Measurements from ENCODE around the gene BRPF1.

BRPF1 gene

DNA sequence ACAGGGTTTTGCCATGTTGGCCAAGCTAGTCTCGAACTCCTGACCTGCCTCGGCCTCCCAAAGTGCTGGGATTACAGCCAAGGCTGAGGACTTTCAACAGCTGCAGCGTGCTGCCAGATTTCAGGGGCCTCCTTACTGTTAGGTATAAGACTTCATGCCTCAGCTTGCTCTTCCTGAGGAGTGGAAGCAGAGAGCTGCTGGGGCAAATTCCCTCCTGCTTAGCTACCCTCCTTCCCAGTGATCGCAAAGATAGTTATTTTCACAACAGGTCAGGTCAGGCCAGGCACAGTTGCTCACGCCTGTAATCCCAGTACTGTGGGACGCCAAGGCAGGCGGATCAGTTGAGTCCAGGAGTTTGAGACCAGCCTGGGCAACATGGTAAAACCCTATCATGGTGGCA, 30.5 kb upstream of the BRPF1 start:
- no peak for DNase-seq (ENCODE audit: low read depth in 2 of 2)

DNA sequence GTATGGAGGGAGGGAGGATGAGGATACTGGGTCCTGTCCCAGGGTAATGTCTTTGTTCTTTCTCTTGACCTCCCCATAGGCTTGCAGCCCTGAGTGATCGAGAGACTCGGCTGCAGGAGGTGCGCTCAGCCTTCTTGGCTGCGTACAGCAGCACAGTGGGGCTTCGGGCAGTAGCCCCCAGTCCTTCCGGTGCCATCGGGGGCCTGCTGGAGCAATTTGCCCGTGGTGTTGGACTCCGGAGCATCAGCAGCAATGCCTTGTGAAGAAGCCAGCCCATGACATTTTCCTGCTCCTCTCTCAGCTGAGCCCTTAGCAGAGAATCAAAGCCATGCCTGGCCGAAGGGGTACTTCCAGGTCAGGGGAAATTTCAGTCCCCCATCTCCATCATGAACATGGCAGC, 29.8 kb upstream of the BRPF1 start:
- DNase-seq (ENCODE audit: low read depth in 2 of 2): no peak

DNA sequence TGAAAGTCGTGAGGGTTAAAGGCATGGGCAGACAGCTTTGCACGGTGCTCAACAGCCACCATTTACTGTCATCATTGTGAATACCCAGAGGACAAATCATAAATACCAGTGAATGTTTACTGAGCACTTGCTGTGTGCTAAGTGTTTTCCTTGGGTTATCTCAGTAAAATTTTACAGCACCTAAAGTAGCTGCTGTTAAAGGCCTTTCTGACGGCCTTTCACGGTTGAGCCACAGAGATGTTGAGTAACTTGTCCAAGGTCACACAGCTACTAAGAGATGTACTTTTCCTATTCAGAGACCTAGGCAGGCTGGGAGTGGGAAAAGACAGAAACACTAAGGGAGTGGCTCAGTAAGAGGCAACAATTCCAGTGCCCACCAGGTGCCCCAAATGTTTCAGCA, 28.3 kb upstream of the BRPF1 start:
- DNase-seq (ENCODE audit: low read depth in 2 of 2): no peak

DNA sequence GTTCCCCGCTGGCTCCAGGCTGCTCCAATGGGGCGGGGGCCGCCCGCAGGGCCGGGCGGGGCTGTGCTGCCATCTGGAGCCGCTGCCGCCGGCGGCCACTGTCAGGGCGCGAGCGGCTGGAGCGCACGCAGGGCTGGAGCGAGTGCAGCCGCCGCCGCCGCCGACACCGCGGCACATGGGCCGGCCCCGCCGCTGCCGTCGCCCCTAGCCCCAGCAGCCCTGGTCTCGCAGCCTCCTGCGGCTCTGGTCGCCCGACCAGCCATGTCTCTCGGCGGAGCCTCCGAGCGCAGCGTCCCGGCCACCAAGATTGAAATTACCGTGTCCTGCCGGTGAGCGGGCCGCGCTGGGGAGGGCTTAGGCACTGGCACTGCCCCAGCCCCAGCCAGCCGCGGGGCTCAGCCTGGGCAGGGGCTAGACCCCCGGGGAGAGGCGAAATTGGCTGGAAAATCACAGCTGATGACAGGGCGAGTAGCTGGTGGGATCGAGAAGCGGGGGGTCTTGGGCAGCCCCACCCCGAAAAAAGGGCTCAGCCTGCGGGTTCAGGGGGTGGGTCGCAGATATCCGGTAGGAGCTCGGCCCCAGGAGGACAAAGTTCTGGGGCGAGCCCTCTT, 27.7 kb upstream of the BRPF1 start, which contains the start of gene CPNE9:
Gene CPNE9, plus strand, starts transcription at position 98 of the 611 bp plus-strand sequence. Its CDS starts 164 bp downstream, at position 262.
- DNase-seq (ENCODE audit: low read depth in 2 of 2): no peak

DNA sequence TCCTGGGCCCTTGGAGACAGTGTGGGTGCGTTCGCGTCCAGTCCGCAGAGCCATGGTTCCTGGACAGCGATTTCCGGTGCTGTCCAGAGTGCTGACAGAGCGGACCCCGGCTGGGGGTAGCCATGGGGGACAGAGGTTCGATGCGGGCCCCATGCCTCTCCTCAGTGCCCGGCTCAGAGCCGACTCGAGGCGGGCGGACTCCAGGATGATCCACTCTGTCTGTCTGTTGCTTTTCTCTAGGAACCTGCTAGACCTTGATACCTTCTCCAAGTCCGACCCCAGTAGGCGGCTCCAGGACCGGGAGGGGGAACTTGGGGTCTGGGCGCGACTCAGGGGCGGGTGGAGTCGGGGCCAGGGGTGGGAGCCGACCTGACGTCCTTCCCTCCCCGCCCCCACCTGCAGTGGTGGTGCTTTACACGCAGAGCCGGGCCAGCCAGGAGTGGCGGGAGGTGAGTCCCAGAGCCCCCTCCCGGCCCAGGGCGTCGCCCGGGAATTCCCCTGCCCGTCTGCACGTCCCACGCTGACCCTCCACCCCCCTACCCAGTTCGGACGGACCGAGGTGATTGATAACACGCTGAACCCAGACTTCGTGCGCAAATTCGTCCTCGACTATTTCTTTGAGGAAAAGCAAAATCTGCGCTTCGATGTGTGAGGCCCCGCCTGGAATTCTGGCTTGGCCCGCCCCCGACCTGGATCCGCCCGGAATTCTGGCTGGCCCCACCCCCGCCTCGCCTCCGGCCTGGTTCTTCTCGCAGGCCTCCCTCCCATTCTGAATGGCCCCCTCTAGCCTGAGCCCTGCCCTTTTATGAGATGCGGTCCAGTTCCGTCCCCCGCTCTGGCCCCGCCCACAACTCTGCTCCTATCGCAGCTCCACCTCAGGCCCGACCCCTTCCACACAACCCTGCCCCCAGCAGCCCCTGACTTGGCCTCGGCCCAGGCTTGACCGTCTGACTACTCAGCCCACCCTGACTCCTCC, 26.9 kb upstream of the BRPF1 start:
- DNase-seq (ENCODE audit: low read depth in 2 of 2): no peak

DNA sequence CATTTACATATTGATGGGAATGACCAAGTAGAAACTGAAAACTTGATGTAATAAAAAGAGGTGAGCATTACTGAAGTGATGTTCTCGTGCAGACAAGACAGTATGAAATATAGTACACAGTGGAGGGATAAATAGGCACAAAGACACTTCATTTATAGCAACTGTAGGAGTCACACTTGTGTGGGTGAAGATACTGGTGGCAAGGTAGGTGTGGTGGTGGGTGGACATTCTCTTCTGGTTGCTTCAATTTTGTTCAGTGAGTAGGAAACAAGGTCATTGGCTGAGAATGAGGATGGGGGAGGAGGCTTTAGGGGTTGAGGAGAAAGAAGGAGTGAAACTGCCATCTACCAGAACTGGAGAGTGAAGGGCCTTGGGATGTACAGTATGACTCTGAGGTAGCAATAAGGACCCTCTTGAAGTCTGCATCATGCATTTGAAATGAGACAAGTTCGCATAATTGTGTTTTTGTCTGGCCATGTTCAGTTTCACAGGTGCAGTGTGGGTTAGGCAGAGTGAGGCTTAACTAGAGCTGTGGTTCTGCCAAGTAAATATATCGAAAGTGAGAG, 21.3 kb upstream of the BRPF1 start:
- DNase-seq (ENCODE audit: low read depth in 2 of 2): no peak

DNA sequence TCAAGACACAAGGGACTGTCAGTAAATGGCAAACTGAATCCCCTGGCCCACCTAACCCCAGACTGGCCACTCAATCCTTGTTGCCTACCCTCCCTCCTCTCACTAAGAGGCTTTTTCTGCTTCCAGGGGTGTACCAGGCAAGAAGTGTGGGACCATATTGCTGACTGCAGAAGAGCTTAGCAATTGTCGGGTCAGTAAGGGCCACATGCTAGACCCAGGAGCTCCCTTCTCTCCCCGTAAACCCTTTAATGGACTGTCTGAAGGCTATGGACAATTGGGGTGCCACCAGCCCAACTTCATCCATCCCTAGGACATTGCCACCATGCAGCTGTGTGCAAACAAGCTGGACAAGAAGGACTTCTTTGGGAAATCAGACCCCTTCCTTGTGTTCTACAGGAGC, 19.1 kb upstream of the BRPF1 start:
- DNase-seq (ENCODE audit: low read depth in 2 of 2): no peak

DNA sequence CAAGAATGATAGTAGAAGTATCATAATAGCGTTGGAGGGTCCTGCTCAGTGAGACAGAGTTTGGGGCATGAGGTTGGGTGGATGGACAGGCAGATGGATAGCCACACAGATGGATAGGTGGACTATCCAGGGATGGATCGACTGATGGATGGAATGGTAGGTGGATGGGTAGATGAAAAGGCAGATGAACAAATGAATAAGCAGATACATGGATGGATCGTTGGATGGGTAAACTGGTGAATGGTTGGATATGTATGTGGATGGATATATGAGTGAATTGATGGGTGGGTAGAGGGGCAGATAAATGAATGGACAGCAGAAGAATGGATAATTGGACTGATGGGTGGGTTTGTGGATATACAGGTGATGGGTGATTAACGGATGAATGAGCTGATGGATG, 18.4 kb upstream of the BRPF1 start:
- DNase-seq (ENCODE audit: low read depth in 2 of 2): no peak

DNA sequence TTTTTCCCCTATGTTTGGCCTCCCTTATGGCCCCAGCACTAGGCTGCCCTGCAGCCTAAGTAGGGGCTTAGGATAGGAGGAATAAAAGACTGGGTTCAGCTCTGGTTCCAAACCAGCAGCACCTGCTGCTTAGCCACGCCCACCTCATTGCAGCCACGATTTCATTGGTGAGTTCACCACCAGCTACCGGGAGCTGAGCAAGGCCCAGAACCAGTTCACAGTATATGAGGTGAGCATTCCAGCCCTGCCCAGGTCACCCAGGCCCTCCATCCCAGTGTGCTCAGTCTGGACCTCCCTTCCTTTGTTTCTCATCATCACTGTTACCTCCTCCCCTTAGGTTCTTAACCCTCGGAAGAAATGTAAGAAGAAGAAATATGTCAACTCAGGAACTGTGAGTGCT, 16.4 kb upstream of the BRPF1 start:
- no peak for DNase-seq (ENCODE audit: low read depth in 2 of 2)

DNA sequence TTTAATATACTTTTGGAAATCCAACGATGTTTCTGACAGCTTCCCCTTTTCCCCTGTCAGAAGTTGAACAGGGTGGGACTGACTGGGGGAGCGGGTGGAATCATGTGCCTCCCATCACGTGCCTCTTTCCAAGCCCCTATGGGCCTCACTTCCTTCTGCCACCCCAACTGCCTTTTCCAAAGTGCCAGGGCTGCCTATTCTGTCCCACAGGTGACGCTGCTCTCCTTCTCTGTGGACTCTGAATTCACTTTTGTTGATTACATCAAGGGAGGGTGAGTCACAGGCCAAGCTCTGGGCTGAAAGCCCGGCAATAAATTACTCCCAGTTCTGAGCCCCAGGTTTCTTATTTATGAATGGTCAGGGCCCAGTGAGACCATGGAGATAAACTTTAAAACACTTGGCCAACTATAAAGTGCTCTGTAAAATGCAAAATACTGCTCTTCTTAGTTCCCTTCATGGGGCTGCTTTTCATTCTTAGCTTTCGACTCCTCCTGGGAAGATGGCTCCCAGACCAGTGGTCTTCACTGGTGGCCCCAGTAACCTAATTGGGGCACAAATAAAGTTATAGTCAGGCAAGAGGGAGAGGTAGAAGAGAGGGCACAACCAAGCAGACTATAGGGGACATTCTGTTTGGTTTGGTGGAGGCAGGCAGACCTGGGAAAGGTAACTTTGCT, 15.6 kb upstream of the BRPF1 start:
- no peak for DNase-seq (ENCODE audit: low read depth in 2 of 2)

DNA sequence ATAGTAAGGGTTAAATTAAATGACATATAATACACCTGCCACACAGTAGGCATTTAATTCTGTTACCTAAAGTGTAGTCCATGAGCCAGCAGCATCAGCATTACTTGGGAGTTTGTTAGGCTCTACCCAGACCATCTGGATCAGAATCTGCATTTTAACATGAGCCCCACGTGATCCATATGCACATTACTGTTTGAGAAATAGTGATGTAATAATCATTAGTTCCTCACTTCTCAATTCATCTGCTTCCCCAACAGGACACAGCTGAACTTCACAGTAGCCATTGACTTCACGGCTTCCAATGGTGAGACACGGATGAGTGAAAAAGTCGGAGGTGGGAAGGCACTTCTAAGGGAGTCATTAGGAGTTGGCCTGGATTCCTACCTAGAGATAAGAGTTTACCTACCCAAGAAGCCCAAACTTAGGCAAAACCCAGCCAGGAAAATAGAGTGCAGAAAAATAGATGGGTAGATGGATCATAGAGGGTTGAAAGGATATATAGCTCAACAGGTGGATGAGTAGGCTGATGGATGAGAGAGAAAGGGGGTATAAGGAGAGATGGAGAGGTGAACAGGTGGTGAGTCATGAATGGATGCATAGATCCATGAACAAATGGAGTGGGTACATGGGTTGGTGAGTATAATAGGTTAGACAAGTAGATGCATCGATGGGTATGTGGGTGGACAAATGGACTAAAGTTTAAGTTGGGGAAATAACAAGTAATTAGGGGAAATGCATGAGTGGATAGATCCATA, 14.6 kb upstream of the BRPF1 start:
- no peak for DNase-seq (ENCODE audit: low read depth in 2 of 2)

DNA sequence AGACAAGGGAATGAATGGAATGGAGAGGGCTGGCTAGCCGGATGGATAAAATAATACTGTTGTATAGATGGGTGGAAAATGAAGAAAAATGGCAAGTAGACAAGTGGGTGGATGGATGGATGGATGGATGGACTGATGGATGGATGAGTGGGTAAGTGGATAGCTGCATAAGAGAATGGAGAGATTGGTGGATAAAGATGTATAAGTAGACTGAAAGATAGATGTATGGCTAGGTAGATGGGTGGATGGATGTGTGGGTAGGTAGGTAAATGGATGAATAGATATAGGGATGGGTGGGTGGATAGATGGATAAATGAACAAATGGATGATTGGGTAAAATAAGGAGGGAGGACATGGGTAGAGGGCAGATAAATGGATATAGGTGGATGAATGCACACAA, 14.0 kb upstream of the BRPF1 start:
- DNase-seq (ENCODE audit: low read depth in 2 of 2): no peak

DNA sequence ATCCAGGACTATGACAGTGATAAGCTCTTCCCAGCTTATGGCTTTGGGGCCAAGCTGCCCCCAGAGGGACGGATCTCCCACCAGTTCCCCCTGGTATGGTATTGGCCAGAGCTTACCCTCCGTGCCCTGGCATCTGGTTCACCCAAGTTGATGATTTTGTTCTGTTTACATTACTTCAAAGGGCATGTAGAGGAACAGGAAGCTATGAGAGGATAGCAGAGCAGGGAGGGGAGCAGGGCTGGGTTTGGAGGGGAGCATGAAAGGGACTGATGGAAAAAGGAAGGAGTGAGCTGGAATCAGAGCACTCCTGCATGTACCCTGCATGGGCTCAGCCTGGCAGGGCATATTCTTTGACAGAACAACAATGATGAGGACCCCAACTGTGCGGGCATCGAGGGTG, 13.4 kb upstream of the BRPF1 start:
- no peak for DNase-seq (ENCODE audit: low read depth in 2 of 2)

DNA sequence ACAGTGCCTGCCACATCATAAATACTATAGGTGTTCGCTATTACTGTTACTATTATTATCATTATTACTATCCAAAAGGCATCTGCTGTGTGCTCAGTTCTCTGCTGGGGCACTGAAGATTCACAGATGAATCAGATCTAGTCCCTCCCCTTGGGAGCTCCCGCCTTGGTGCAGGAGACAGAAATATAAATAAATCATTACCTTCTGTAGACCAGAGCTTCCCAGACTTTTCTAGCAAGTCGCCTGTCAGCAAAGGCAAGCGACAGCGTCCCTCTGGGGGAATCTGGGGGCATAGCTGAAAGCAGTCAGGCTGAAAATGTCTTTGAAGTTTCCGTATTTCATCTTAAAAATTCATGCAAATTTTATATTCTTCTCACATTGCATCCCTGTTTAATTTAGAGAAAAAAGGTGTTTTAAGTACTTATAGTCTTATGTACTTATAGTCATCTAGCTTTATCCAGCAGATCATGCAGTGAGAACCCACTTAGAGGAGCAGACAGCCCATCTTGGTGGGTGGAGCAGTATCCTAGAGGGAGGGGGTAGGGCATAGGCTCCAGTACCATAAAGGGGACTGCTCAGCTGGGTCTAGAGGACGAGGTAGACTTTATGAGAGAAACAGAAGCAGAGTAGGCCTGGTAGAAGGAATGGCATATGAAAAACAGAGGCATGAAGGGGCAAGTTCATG, 10.4 kb upstream of the BRPF1 start:
- DNase-seq (ENCODE audit: low read depth in 2 of 2): no peak

DNA sequence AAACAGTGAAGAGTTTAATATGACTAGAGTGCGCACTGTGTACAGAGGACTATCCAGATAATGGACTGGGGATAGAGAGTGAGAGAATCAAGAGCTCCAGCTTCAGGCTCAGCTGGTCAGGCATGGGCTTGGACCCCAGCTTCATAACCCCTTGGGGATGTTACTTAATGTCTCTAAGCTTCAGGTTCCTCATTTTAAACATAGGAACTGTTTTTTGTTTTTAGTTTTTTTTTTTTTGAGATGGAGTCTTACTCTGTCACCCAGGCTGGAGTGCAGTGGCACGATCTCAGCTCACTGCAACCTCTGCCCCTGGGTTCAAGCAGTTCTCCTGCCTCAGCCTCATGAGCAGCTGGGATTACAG, 9.9 kb upstream of the BRPF1 start:
- no peak for DNase-seq (ENCODE audit: low read depth in 2 of 2)

DNA sequence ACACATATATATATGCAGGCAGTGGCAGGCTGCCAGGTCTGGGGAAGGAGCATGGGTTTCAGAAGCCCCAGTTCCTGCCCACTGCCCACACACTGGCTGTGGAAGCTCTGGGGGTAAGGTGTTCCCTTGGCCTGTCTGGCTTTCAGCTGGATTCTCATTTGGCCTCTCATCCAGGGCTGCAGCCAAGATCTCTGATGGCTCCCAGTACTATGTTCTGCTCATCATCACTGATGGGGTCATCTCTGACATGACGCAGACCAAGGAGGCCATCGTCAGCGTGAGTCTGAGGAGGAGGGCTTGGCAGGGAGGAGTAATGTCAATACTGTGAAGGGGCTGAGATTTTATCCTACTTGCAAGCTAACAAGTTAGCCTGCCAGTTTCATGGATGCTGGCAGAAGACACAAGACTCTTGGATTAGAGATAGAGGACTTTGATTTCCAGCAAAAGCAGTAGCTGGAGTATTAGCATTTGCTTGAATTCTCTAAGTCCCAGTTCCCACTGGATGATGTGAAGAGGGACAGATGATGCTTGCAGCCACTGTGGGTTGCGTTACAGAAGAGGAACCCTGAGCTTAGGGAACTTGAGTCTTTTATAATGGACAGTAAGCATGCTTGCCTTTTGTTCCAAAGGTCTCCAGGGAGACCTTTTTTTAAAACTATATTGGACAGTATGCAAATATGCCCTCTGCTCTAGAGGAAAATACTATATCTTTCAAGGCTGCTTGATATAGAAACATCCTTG, 5.6 kb upstream of the BRPF1 start:
- no peak for DNase-seq (ENCODE audit: low read depth in 2 of 2)

DNA sequence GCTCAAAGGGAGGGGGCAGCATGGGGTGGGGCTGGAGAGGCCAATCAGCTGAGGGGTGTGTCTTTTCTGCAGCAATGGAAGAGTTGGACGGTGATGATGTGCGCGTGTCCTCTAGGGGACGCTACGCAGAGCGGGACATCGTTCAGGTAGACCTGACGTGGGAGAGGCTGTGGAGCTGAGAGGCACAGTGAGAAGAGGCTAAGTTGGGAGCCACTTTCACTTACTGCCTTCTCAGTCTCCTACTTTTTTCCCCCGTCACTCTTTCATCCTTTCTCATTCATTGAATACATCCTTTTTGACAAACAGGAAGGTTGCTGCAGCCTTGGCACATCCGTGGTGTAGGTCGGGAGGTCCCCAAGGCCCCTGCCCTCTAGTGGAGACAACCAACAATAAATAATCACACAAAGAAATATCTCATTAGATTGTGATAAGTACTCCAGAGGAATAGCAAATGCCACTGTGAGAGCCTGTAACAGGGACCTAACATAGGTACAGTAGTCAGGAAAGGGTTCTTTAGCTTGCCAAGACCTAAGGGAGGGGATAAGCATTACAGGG, 4.4 kb upstream of the BRPF1 start:
- no peak for DNase-seq (ENCODE audit: low read depth in 2 of 2)

DNA sequence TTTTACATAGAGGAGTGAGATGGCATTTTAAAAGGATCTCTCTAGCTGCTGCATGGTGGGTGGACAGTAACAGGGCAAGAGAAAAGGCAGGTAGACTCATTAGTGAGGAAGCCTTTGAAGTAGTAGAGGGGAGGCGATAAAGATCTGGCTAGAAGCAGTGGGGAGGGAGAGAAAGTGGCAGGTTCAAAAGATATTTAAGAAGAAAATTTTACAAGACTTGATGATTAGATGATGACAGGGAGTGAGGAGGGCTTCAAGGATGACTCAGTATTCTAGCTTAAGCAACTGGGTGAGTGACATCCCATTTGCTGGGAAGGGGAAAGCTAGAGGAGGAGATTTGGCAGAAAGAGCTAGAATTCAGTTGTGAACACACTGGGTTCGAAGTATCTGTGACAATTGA, 3.8 kb upstream of the BRPF1 start:
- DNase-seq (ENCODE audit: low read depth in 2 of 2): no peak

DNA sequence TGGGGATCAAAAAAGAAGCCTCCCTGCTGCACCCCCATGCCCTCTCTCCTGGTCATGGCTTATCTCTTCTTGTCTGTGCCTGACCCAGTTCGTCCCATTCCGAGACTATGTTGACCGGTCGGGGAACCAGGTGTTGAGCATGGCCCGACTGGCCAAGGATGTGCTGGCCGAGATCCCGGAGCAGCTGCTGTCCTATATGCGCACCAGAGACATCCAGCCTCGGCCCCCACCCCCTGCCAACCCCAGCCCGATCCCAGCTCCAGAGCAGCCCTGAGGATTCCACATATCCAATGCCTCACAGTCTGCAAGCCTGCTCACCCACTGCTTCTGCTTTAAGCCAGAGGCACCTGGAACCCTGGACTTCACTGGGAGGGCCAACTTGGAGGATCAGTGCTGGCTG, 2.1 kb upstream of the BRPF1 start:
- DNase-seq (ENCODE audit: low read depth in 2 of 2): no peak

DNA sequence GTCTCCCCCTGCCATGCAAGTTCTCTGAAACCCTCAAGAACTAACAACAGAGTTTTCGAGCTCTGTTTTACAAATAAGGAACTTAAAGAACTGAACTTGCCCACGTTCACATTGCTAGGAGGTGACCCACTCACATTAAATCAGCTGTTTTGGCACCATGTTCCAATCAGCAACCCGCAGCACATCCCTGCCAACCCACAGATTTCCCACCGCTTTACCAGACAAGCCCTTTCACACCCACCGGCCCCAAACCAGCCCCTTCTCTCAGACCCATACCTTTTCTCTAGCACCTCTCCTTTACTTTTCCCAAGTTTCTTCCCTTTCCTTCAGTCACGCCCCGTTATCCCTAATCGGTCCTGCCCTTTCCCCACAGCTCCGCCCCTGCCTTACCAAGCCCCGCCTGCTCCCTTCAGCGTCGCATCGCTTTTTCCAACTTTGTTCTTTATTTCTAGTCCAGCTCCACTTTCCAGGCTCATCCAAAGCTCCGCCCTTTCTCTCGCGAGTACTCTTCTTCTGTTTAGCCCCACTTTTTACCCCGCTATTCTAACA, 804 bp upstream of the BRPF1 start:
- DNase-seq (ENCODE audit: low read depth in 2 of 2): no peak

All from stimulated activated CD8-positive, alpha-beta memory T cell treated with anti-CD3 and anti-CD28 coated beads, Interleukin-7, amount 100 ng/mL, for 4 hours (primary cell).